HCT116 (cell line): Measurements from ENCODE around the gene SPEF2.

Experiments used
- ELF1 ChIP-seq: IDR thresholded peaks from 2 replicates; pipeline ENCODE4 v1.6.1; 2012; ENCODE audit warnings: low read depth, borderline replicate concordance
- EZH2 ChIP-seq: fragments of 200-600 bp; sonication (generic); IDR thresholded peaks from 2 replicates; pipeline ENCODE4 v1.6.1; 2017; ENCODE audit warnings: antibody characterized with exemption, mixed run types
- FOSL1 ChIP-seq: IDR thresholded peaks from 2 replicates; pipeline ENCODE4 v1.6.1; 2012; ENCODE audit warnings: low read depth
- POLR2A ChIP-seq: IDR thresholded peaks from 2 replicates; pipeline ENCODE4 v1.7.0; 2011; ENCODE audit warnings: borderline replicate concordance; ENCODE audit not compliant: insufficient read depth, insufficient read length; ENCODE audit errors: extremely low read depth
- POLR2AphosphoS5 ChIP-seq: IDR thresholded peaks from 2 replicates; pipeline ENCODE4 v1.6.1; 2011; ENCODE audit warnings: mild to moderate bottlenecking, low read depth, low read length, moderate library complexity
- RAD21 ChIP-seq: IDR thresholded peaks from 2 replicates; pipeline ENCODE4 v1.6.1; 2012; ENCODE audit warnings: low read depth, mild to moderate bottlenecking
- SIN3A ChIP-seq: IDR thresholded peaks from 2 replicates; pipeline ENCODE4 v1.6.1; 2012; ENCODE audit warnings: low read depth
- SP1 ChIP-seq: IDR thresholded peaks from 2 replicates; pipeline ENCODE4 v1.6.1; 2012; ENCODE audit warnings: low read depth
- SRF ChIP-seq: IDR thresholded peaks from 2 replicates; pipeline ENCODE4 v1.6.1; 2012; ENCODE audit warnings: low read depth
- TCF7L2 ChIP-seq: IDR thresholded peaks from 2 replicates; pipeline ENCODE4 v1.7.0; 2011; ENCODE audit warnings: borderline replicate concordance, inconsistent platforms; ENCODE audit not compliant: insufficient read depth, insufficient read length; ENCODE audit errors: extremely low read depth
- YY1 ChIP-seq: IDR thresholded peaks from 2 replicates; pipeline ENCODE4 v1.6.1; 2011; ENCODE audit warnings: low read length, low read depth, moderate library complexity, mild to moderate bottlenecking; ENCODE audit not compliant: insufficient replicate concordance; ENCODE audit errors: extremely low read depth
- TF ChIP-seq, protein P1 (sequence below), 3 experiments: fragments of 200-600 bp in 1 of 3; sonication (generic) in 1 of 3; IDR thresholded peaks in 2 of 3; conservative IDR thresholded peaks in 1 of 3; 2 replicates each; pipeline ENCODE4 v1.5.1; 2012 to 2017; ENCODE audit warnings: low read depth in 2 of 3, low read length in 2 of 3, antibody characterized with exemption in 1 of 3, borderline replicate concordance in 1 of 3, control low read depth in 1 of 3, mild to moderate bottlenecking in 1 of 3, mixed read lengths in 1 of 3, mixed run types in 1 of 3, moderate library complexity in 1 of 3; ENCODE audit not compliant: insufficient read depth in 1 of 3
- TF ChIP-seq, protein P2 (sequence below): IDR thresholded peaks from 2 replicates; pipeline ENCODE4 v1.6.1; 2012; ENCODE audit warnings: low read depth

DNA sequence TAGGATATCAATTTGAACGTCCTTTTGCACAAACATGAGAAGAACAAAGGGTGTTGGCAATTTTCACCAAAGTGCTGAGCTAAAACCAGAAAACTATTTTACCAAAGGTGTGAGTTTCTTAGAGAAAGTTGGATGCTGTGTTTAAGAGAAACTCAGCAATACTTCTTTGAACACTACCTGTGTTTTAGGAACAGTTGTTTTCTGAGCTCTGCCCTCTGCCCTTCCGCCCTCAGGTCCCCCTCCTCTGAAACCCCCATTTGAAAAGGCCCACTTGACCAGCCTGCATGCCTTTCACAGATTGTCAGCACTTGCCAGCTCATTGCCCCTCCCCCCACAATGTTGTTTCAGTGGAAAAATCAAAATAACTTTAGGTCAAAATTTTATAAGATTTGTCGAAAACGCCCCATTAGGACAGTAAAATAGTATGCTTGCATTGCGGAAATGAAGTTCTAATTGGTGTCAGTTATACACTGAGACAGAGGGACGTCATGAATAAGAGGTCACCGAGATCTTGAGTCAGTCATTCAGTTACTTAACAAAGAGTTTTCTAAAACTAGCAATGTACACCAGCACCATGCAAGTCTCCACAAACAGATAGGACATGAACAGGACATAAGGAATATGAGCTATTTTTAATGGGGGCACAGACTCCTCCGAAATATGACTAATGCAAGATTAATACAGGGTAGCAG is 177.2 kb downstream of the SPEF2 start:
- TF ChIP-seq, protein P1, sequence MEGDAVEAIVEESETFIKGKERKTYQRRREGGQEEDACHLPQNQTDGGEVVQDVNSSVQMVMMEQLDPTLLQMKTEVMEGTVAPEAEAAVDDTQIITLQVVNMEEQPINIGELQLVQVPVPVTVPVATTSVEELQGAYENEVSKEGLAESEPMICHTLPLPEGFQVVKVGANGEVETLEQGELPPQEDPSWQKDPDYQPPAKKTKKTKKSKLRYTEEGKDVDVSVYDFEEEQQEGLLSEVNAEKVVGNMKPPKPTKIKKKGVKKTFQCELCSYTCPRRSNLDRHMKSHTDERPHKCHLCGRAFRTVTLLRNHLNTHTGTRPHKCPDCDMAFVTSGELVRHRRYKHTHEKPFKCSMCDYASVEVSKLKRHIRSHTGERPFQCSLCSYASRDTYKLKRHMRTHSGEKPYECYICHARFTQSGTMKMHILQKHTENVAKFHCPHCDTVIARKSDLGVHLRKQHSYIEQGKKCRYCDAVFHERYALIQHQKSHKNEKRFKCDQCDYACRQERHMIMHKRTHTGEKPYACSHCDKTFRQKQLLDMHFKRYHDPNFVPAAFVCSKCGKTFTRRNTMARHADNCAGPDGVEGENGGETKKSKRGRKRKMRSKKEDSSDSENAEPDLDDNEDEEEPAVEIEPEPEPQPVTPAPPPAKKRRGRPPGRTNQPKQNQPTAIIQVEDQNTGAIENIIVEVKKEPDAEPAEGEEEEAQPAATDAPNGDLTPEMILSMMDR (IDR thresholded peaks at IDR 0.05 in 2 of 3, conservative IDR thresholded peaks at IDR 0.05 in 1 of 3; ENCODE audit: borderline replicate concordance in 1 of 3, insufficient read depth in 1 of 3, low read depth in 2 of 3, low read length in 2 of 3) = no peak
- TF ChIP-seq SRF (no peak), RAD21 (no peak), EZH2 (no peak), FOSL1 (no peak), ELF1 (no peak), POLR2AphosphoS5 (no peak), SP1 (no peak), SIN3A (no peak), POLR2A (no peak), TCF7L2 (no peak), YY1 (no peak)
- TF ChIP-seq, protein P2, sequence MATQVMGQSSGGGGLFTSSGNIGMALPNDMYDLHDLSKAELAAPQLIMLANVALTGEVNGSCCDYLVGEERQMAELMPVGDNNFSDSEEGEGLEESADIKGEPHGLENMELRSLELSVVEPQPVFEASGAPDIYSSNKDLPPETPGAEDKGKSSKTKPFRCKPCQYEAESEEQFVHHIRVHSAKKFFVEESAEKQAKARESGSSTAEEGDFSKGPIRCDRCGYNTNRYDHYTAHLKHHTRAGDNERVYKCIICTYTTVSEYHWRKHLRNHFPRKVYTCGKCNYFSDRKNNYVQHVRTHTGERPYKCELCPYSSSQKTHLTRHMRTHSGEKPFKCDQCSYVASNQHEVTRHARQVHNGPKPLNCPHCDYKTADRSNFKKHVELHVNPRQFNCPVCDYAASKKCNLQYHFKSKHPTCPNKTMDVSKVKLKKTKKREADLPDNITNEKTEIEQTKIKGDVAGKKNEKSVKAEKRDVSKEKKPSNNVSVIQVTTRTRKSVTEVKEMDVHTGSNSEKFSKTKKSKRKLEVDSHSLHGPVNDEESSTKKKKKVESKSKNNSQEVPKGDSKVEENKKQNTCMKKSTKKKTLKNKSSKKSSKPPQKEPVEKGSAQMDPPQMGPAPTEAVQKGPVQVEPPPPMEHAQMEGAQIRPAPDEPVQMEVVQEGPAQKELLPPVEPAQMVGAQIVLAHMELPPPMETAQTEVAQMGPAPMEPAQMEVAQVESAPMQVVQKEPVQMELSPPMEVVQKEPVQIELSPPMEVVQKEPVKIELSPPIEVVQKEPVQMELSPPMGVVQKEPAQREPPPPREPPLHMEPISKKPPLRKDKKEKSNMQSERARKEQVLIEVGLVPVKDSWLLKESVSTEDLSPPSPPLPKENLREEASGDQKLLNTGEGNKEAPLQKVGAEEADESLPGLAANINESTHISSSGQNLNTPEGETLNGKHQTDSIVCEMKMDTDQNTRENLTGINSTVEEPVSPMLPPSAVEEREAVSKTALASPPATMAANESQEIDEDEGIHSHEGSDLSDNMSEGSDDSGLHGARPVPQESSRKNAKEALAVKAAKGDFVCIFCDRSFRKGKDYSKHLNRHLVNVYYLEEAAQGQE = no peak
